Thyroid gland (tissue), 4 donors: ENCODE data around the gene FADS1. TPM values are rescaled to one million over a fixed set of nuclear protein-coding genes. Genes with fewer than 3 reads are reported as not detected.

Source experiments
- DNase-seq, 2 donors: peaks; one replicate each; pipeline ENCODE4 v3.0.0-alpha.2; 2019
- H3K27ac ChIP-seq, 3 donors: fragments of 200-600 bp; sonication (generic); 1 replicate in 2 of 3; 2 replicates in 1 of 3; pipeline ENCODE4 v1.5.1; 2016 to 2019; ENCODE audit warnings: mild to moderate bottlenecking in 1 of 3, moderate library complexity in 1 of 3
- H3K27me3 ChIP-seq: fragments of 200-600 bp; sonication (generic); one replicate; pipeline ENCODE4 v1.5.1; 2019
- H3K36me3 ChIP-seq, 2 donors: fragments of 200-600 bp; sonication (generic); one replicate each; pipeline ENCODE4 v1.5.1; 2016 to 2019
- H3K4me1 ChIP-seq, 2 donors: fragments of 200-600 bp; sonication (generic); one replicate each; pipeline ENCODE4 v1.5.1; 2017 to 2019
- H3K4me3 ChIP-seq, 3 donors: fragments of 200-600 bp; sonication (generic); replicated peaks in 1 of 3; 1 replicate in 2 of 3; 2 replicates in 1 of 3; pipeline ENCODE4 v1.5.1; 2016; ENCODE audit warnings: mild to moderate bottlenecking in 1 of 3
- H3K9me3 ChIP-seq: fragments of 200-600 bp; sonication (generic); one replicate; pipeline ENCODE4 v1.5.1; 2017
- CTCF ChIP-seq, 6 experiments: fragments of 200-600 bp in 3 of 6; fragments of 450-650 bp in 3 of 6; sonication (generic) in 3 of 6; IDR thresholded peaks; one replicate each; pipeline ENCODE4 v1.5.1; 2016 to 2019; ENCODE audit warnings: antibody characterized with exemption in 6 of 6, mild to moderate bottlenecking in 2 of 6, inconsistent platforms in 1 of 6, moderate library complexity in 1 of 6
- POLR2A ChIP-seq, 2 donors: fragments of 450-650 bp; IDR thresholded peaks; one replicate each; pipeline ENCODE4 v1.6.1; 2017; ENCODE audit warnings: antibody characterized with exemption in 2 of 2, mild to moderate bottlenecking in 2 of 2, moderate library complexity in 1 of 2
- WGBS, 2 donors: methylation state at CpG; one replicate each; pipeline ENCODE4 v1.1.5; 2017; 5-methylcytosine and 5-hydroxymethylcytosine counted together
- intact Hi-C: fragments of 100-400 bp; cut with DNase I; formaldehyde crosslinking; loops from one replicate; pipeline ENCODE4 v1.15.1; 2023
- total RNA-seq, 4 donors: library from RNA; depleted of rRNA; stranded (reverse); fragments of >200 nt; gene quantifications; one replicate each; pipeline ENCODE4 v1.2.3, GENCODE V29; 2016

The FADS1 gene
- total RNA-seq, 4 donors from 2014 or later, result 6.8 to 17.3 (median 13.9) TPM

GRCh38 chr11:61761440-61762222 is 55.2 kb downstream of the FADS1 start:
- intact Hi-C loops, result no loop called here
- no peaks in the 10 kb centered on the region for H3K9me3 ChIP-seq
- TF ChIP-seq CTCF (IDR thresholded peaks at IDR 0.05), result no peak
- TF ChIP-seq POLR2A (IDR thresholded peaks at IDR 0.05), result no peak
- no peak for DNase-seq
- no peak overlapping the region for H3K4me3 ChIP-seq
- no peak overlapping the region for H3K27ac ChIP-seq
- no peaks in the 10 kb centered on the region for H3K36me3 ChIP-seq
- H3K27me3 ChIP-seq, result no peaks in the 10 kb centered on the region
- no peaks in the 10 kb centered on the region for H3K4me1 ChIP-seq
- WGBS, 2 donors, result 79 to 84% methylated on average over 11 of the region's 11 CpGs

DNA sequence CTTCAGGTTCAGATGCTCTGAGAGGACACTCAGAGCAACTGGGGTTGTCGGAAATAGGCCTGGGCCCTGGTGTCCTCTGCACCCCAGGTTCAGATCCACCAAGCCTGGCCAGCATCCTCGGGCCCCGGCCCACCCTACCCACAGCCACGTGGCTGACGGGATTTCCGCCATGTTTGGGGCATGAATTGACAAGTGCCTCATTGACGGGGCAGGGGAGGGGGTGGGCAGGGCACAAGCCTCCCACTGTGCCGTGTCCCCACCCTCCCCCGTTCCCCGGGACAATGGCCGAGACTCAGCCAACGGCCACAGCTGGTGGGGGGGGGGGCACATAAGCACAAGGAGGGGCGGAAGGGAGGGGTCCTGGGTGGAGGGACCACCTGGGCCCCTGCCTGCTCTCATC is 55.9 kb downstream of the FADS1 start:
- Histone ChIP-seq H3K9me3 (no peaks in the 10 kb centered on the region), H3K27ac (no peak overlapping the region), H3K27me3 (no peaks in the 10 kb centered on the region), H3K4me3 (no peak overlapping the region), H3K36me3 (no peaks in the 10 kb centered on the region), H3K4me1 (no peaks in the 10 kb centered on the region)
- intact Hi-C loops, result no loop called here
- 56 to 76% methylated on average over 7 to 13 of the region's 13 CpGs for WGBS, 2 donors
- no peak for DNase-seq
- no peak for TF ChIP-seq CTCF (IDR thresholded peaks at IDR 0.05)
- no peak for TF ChIP-seq POLR2A (IDR thresholded peaks at IDR 0.05)

GRCh38 chr11:61757213-61757862 is 59.5 kb downstream of the FADS1 start:
- DNase-seq, result no peak
- no peak overlapping the region for H3K4me3 ChIP-seq
- no peaks in the 10 kb centered on the region for H3K36me3 ChIP-seq
- no peak for TF ChIP-seq POLR2A (IDR thresholded peaks at IDR 0.05)
- TF ChIP-seq CTCF (IDR thresholded peaks at IDR 0.05), result no peak
- no peak overlapping the region for H3K27ac ChIP-seq
- peaks cover 0 to 3% of the 10 kb centered on the region in 2 donors for H3K4me1 ChIP-seq
- no peaks in the 10 kb centered on the region for H3K27me3 ChIP-seq
- H3K9me3 ChIP-seq, result no peaks in the 10 kb centered on the region
- 86 to 89% methylated on average over 6 to 11 of the region's 15 CpGs for WGBS, 2 donors
- intact Hi-C loops, result no loop called here

DNA sequence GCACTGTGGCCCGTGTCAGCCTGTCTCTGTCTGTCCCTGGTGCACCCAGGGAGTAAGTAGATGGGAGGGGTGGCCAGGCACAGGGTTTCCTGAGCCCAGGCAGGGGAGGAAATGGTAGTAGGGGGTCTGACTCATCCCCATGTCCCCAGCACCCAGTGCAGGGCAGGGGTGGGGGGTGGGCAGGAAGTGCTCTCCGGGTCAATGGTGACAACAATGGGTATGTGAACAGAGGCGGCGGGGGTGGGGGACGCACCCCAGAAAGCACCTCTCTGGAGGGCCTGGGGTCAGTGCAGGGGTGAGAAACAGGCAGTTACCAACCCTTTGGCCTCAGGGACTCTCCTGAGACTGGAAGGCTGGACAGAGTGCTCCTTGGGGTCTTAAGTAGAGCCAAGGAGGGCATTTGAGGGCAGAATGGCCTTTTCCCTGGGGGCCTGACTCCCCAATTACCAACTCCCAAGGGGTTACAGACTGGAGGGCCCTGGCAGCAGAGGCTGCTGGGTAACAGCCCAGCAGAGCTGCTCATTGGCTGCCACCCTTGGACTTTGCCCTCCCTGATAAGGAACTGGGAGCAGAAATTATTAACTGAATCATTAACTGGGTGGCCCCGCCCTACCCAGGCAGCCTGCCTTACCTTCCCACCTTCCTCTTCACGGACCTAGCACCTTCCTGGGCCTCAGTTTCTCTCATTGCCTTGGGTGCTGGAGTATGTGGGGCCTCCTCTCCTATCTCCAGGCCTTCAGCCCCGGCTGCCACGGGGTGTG is 60.2 kb downstream of the FADS1 start:
- Histone ChIP-seq H3K9me3 (no peaks in the 10 kb centered on the region), H3K4me3 (no peak overlapping the region), H3K27me3 (no peaks in the 10 kb centered on the region), H3K4me1 (peaks cover 5 to 8% of the 10 kb centered on the region in 2 donors), H3K27ac (no peak overlapping the region), H3K36me3 (no peaks in the 10 kb centered on the region)
- TF ChIP-seq CTCF (IDR thresholded peaks at IDR 0.05) (no peak), POLR2A (IDR thresholded peaks at IDR 0.05) (no peak)
- intact Hi-C loops, result no loop called here
- WGBS, 2 donors, result 76 to 82% methylated on average over 3 to 9 of the region's 9 CpGs
- DNase-seq, result no peak

DNA sequence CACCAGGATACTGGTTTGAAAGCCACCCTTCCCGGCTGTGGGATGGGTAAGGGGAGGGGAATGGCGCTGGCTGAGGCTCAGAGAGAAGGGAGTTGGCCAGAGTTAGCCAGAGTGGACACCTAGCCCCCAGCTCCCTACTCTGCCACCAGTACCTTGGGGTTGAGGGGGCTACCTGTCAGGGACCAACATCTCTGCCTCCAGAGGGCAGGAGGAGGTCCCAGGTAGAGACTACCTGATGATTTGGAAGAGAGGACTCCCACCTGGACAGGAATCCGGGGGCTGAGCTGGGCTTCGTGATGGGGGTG is 60.7 kb downstream of the FADS1 start:
- whole genome bisulfite sequencing, 2 donors, result 74 to 75% methylated on average over 4 of the region's 4 CpGs
- intact Hi-C loops, result no loop called here
- Histone ChIP-seq H3K4me3 (no peak overlapping the region), H3K36me3 (no peaks in the 10 kb centered on the region), H3K27me3 (no peaks in the 10 kb centered on the region), H3K9me3 (no peaks in the 10 kb centered on the region), H3K4me1 (peaks cover 5 to 8% of the 10 kb centered on the region in 2 donors), H3K27ac (no peak overlapping the region)
- no peak for DNase-seq
- TF ChIP-seq POLR2A (IDR thresholded peaks at IDR 0.05), result no peak
- TF ChIP-seq CTCF (IDR thresholded peaks at IDR 0.05), result no peak
